ENCODE data around the gene PEX12. TPM values are rescaled to one million over a fixed set of nuclear protein-coding genes. Genes with fewer than 3 reads are reported as not detected.

The PEX12 gene
- total and polyA plus RNA-seq, 9 of the 15 experiments (the other 6 are each of a cell fraction or from before 2014, with no cell fraction given) = 4.0 to 12.4 (median 6.4) TPM

GRCh38 chr17:35617505-35617904, 39.1 kb upstream of the PEX12 start:
- ATAC-seq (no peak), FAIRE-seq (no peak), DNase-seq (ENCODE audit: extremely low read depth in 1 of 4, low spot score in 3 of 4) (no peak)
- Histone ChIP-seq H4K20me1 (replicated peaks; ENCODE audit: control insufficient read depth, insufficient read depth, low read length) (no peaks in the 10 kb centered on the region), H3K9me3 (replicated peaks; ENCODE audit: control insufficient read depth, insufficient read depth, low read depth, low read length) (no peaks in the 10 kb centered on the region), H3K9ac (ENCODE audit: insufficient read depth in 1 of 2, low read depth in 2 of 2, low read length in 2 of 2) (no peak overlapping the region), H3K4me2 (ENCODE audit: insufficient read depth, low read length) (no peak overlapping the region), H3K4me1 (replicated peaks in 1 of 2; ENCODE audit: control insufficient read depth in 2 of 2, insufficient read depth in 2 of 2, low read length in 2 of 2) (no peaks in the 10 kb centered on the region), H3K27me3 (ENCODE audit: control insufficient read depth in 2 of 2, insufficient read depth in 2 of 2, low read length in 2 of 2) (no peaks in the 10 kb centered on the region), H3K4me3 (no peak overlapping the region), H2AFZ (ENCODE audit: low read depth, low read length) (no peak overlapping the region), H3K79me2 (ENCODE audit: control insufficient read depth, insufficient read depth, low read length) (peaks cover 52% of the 10 kb centered on the region), H3K9me1 (ENCODE audit: control insufficient read depth, insufficient read depth, low read length) (no peaks in the 10 kb centered on the region), H3K27ac (ENCODE audit: extremely low read depth, low read depth, low read length) (no peak overlapping the region), H3K36me3 (ENCODE audit: control insufficient read depth, insufficient read depth, low read length) (peaks cover 89% of the 10 kb centered on the region)
- intact Hi-C loops (cut with micrococcal nuclease) = no loop called here
- CTCF ChIA-PET (ENCODE audit: low intra/inter-chr PET ratio) = interaction anchor here (0.5 kb wide), 1 partner anchor 57 kb away, joined by 4 read pairs; the partner anchor contains the start of gene SLFN14
- WGBS (ENCODE audit: insufficient coverage, low coverage, missing lambda C conversion rate) = 87% methylated on average over 2 of the region's 2 CpGs
- in situ Hi-C loops (cut with MboI) = no loop called here
- POLR2A ChIA-PET = interaction anchor here (1.2 to 2.3 kb wide), 3 partner anchors 10 to 28 kb away, joined by 5 to 9 read pairs (median 7); no protein-coding TSS in a partner anchor
- BruUV-seq (replicated peaks) = no TSS peak
- TF ChIP-seq HINFP (tag; conservative IDR thresholded peaks at IDR 0.05; ENCODE audit: low read depth) (no peak), ZBTB8A (IDR thresholded peaks at IDR 0.05; ENCODE audit: partially characterized antibody) (no peak), FUS (optimal IDR thresholded peaks at IDR 0.05; ENCODE audit: low read depth, low read length) (no peak), ZNF282 (CRISPR knock-in tag; IDR thresholded peaks at IDR 0.05) (no peak), ZC3H4 (CRISPR knock-in tag; IDR thresholded peaks at IDR 0.05; ENCODE audit: borderline replicate concordance) (no peak), DPF2 (IDR thresholded peaks at IDR 0.05) (no peak), TCF7 (IDR thresholded peaks at IDR 0.05; ENCODE audit: borderline replicate concordance) (no peak), SMARCA5 (IDR thresholded peaks at IDR 0.05) (no peak)
- TF ChIP-seq, protein P1, sequence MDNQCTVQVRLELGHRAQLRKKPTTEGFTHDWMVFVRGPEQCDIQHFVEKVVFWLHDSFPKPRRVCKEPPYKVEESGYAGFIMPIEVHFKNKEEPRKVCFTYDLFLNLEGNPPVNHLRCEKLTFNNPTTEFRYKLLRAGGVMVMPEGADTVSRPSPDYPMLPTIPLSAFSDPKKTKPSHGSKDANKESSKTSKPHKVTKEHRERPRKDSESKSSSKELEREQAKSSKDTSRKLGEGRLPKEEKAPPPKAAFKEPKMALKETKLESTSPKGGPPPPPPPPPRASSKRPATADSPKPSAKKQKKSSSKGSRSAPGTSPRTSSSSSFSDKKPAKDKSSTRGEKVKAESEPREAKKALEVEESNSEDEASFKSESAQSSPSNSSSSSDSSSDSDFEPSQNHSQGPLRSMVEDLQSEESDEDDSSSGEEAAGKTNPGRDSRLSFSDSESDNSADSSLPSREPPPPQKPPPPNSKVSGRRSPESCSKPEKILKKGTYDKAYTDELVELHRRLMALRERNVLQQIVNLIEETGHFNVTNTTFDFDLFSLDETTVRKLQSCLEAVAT (IDR thresholded peaks at IDR 0.05) = no peak

Measured in K562 (cell line).